HG03558 (cell line): Measurements from ENCODE around the gene KRT34.
"Not testable (repeated sequence)": the region's sequence is repeated elsewhere in the genome, so short reads cannot be mapped to it uniquely, and the experiment has no call there.

Source experiments
- ATAC-seq: cut with Tn5 transposase; IDR thresholded peaks from one replicate; pipeline ENCODE4 v1.9.1; 2021; ENCODE audit warnings: moderate number of reproducible peaks; ENCODE audit not compliant: unreplicated experiment; ENCODE audit errors: extremely low read depth

KRT34 gene

DNA sequence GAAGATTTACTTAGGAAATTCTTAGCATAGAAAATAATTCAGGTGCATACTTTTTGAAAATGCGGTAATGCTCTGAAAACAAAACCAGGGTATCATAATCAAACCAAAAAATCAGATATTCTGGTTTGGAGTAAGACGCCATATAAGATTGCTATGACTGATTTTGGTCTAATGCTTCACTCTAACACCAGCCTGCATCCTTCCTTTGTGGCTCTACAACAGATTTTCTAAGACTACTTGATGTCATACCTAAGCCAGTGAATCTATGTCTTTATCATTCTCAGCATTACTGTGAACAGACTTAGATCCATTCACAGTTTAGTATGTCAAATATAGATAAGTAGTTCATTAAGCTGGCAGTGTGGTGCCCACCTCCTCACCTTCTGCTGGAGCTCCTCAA lies 13.1 kb downstream of the KRT34 start:
- no peak for ATAC-seq

DNA sequence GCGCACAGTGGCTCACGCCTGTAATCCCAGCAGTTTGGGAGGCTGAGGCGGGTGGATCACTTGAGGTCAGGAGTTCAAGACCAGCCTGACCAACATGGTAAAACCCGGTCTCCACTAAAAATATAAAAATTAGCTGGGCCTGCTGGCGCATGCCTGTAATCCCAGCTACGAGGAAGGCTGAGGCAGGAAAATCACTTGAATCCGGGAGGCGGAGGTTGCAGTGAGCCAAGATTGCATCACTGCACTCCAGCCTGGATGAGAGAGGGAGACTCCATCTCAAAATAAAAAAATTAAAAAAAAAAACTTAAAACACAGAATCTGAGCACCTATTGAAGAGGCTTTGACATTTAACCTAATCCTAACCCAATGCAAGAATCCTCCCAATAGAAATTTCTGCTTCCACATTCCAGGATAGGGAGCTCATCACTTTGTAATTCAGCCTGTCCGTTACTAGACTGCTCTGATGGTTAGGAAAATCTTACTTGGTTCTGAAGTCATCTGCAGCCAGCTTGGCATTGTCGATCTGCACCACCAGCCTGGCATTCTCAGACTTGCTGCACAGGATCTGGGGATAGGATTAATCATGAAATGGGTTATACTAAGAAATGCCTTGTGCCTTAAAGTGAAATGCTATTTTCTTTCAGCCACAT lies 14.6 kb downstream of the KRT34 start:
- ATAC-seq = no peak

DNA sequence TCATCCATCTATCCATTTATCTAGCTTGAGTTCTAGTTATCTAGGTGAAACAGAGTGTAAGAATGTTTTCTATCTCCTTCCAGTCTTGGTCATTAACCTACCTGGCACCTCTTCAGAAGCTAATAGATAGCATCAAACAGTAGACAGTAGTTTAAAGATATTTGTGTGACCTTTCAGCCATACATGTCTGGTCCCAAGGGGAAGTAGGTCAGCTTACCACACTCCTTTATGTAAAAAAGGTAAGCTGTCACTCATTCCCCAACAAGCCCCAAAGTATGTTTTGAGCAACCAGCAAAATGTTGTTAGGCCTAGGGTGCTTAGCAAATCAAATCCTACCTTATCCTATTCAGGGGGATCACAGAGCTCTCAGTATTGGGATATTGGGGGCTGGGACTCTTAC lies 16.0 kb downstream of the KRT34 start:
- ATAC-seq = no peak

DNA sequence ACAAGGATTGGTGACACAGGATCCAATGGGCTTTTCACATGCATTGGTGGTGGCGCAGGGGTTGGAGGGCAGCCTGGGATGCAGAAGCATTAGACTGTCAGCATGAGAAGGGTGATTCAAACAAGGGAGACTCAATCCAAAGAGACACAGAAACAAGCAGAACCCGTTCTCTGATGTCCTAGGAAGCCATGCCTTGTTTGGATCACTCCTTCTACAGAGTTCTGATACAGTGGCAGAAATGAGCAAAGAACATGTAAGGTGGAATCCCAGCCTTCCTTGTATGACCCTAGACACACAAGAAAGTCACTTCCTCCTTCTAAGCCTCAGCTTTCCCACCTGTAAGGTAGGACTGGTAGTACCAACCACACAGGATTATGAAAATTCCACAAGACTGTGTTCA lies 18.2 kb downstream of the KRT34 start:
- no peak for ATAC-seq

DNA sequence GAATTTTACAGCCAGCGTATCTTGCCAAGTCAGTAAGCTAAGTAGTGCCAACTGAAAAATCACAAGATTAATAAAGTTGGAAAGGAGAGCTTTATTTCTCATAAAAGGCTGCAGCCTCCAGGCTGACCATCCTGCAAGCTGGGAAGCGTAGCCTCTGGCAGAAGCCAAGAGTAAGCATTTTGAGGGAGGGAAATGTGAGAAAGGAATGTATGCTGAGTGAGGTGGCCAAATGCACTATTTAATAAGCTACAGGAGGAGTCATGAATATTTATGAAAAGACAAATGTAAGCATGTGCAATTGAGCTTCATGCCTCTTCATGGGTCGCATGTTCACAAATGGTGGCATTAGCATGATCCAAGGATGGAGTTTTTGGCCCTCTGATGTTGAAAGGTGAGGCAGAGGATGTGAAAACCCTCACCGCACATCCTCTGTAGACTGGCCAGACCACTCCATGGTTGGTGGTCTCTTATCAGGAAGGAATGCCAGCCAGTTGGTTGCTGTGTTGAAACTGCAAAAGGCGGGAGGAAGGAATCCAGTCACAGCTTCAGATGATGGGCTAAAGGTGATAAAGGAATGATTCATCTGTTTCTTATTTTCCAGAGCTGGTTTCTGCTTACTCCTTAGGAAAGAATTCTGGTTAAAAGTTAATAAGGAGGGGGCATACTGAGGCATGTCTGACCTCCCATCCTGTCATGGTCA lies 21.7 kb downstream of the KRT34 start:
- ATAC-seq = no peak

DNA sequence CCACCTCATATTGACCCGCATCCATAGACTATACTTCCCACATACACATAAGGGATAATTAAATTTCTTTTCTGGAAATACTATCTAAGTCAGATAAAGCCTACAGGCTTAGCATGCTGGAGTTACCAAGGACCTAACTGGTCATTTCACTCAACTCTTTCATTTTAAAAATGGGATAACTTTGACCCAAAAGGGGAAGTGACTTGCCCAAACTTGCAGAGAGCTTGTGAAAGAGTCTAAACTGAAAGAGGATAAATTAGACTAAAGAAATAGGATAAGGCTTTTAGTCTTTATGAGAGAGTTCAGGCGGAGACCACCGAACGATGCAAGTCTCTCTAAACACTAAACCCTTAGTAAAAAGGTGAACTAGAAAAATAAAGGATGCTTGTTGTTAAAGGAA lies 27.6 kb downstream of the KRT34 start:
- ATAC-seq = no peak

DNA sequence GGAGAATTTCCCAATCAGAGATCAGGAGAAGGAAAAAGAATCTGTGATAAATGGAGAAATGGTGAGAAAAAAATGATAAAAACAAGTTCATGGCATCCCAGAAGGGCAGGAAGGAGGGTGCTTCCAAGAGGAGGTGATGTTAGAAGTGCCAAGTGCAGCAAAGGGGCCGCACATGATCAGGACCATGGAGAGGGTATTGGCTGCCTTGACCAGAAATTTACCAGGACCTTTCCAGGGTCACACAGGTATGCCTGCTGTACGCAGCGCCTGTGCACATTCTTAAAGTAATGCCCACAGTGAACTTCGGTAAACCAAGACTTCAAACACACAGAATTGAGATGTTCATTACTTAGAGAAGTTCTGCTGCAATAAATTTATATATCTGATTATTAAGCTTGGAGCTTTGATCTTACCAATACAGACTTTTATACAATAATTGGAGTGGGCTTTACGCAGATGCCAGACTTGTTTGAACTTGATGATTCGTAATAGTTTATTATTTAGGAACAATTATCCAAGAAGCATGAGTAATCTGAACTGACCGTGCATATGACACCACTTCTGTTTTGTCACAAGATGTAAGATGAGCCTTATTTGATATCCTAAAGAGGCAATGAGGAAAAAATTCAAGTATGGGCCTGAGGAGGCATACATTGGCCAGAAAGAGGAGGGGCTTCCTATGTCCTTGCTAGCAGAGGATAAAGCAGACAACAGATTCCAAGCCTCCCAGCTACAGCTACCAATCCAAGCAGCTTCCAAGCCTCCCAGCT lies 29.3 kb downstream of the KRT34 start:
- ATAC-seq = no peak

DNA sequence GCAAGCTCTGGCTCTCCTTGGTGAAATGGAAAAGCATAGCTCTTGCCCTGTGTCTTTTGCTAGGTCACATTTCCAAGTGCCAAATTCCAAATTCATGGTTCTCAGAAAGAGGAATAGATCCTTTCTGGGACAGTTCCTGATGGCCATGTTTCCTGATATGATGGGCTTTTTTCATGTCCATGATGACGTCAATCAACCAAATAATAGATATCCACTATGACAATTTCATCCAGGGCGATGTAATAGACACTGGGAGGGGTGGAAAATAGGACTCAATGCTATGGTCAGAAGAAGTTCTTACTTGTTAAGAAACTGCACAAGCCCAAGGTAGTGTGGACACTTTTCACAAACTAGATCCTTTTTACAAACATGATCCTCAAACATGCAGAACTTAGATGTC lies 30.9 kb downstream of the KRT34 start:
- ATAC-seq = no peak

DNA sequence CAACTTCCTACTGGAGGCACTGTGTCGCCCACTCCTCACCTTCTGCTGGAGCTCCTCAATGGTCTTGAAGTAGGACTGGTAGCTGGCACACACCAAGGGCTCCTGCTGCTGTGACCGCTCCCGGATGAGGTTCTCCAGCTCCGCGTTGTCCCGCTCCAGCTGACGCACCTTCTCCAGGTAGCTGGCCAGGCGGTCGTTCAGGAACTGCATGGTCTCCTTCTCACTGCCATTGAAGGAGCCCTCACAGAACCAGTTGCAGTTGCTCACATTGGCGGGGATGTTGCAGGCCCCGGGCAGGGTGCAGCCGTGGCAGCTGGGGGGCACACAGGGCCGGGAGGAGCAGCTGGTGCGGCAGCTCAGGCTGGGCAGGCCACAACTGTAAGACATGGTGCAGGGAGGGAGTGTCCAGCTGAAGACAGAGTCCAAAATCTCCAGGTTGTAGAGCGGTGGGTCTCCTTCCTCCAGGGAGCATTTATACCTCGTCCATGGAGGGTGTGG lies 31.7 kb downstream of the KRT34 start, which contains the start of gene KRT33A:
Gene KRT33A (minus strand): TSS at position 448 of the 498 bp plus-strand sequence. CDS start 61 bp downstream, at position 387.
- not testable (repeated sequence) for ATAC-seq

DNA sequence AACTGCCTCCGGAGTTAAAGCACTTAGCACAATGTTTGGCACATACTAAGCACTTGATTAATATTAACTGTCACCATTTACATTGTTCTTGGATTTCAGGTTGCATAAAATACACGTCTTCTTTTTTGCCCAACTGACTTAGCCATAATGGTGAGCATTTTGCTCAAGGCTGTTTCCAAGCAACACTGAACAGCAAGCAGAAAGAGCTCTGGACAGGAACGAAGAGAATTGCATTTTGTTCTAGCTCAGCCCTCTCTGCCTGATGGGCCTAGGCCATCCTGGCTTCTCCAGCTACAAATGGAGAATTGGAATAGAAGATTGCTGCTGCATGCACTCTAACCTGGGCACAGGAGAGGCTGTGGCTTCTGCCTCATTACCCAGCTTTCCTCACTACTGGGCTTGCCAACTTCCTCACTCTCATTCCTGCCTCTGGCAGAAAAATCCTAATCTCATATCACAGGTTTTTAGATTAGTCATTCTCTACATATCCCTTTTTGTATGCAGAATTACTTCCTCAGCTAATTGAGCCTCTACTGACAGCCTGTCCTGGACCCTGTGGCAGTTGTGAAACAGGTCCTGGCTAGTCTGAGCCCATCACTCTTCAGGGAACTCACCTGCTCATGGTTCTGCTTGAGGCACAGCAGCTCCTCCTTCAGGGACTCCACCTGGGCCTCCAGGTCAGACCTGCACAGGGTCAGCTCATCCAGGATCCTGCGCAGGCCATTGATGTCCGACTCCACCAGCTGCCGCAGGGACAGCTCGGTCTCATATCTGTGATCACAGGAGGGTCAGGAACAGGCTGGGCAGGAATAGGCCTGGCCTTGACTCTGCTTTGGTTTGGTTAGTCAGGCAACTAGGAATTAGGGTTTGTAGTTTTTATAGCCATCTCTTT lies 34.0 kb downstream of the KRT34 start:
- ATAC-seq = no peak

DNA sequence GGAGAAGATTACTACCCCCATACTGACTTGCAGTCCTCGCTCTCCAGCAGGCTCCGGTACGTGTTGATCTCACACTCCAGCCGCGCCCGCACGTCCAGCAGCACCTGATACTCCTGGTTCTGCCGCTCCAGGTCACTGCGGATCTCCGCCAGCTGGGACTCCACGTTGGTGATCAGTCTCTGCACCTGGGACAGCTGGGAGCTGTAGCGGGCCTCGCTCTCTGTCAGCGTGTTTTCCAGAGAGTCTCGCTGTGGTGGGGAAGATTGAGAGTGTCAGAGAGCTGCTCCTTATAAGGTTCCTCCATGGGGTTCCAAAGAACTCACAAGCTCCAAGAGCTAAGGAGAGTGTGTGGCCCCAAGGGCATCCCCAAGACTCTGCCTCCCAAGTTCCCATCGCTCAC lies 35.7 kb downstream of the KRT34 start:
- not testable (repeated sequence) for ATAC-seq

DNA sequence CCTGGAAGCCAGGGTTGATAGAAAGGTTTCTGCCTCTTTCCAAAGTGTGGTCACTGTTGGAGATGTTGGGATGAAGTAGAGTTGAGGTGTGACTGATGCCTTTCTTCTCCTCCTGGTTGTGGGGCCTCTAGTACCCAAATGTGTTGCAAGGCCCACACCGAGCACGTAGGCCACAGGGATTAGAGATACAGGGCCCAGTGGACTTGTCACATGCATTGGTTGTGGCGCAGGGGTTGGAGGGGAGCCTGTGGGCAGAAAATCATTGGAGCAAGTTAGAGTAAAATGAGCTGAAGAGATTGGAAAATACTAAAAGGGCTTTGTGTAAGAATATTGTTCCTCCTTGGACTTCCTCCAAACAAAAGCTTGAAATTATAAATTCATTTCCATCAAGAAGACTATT lies 36.1 kb downstream of the KRT34 start:
- ATAC-seq = no peak

DNA sequence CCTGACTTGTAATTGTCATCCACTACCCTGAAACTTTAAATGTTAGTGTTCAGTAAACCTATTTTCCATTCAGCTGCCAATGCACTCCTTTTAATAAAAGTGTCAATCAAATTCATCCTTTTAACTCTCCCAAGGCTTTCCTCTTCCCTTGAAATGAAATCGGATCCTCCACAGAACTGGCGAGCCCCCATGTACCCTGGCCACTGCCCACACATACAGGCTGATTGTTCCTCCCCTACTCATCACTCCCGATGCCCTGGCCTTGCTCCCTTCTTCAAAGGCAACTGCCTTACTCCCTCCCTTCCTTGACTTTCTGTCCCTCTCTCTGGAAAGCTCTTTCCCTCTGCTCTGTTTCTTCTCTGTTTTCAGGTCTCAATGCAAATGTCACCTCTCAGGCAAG lies 39.1 kb downstream of the KRT34 start:
- no peak for ATAC-seq

DNA sequence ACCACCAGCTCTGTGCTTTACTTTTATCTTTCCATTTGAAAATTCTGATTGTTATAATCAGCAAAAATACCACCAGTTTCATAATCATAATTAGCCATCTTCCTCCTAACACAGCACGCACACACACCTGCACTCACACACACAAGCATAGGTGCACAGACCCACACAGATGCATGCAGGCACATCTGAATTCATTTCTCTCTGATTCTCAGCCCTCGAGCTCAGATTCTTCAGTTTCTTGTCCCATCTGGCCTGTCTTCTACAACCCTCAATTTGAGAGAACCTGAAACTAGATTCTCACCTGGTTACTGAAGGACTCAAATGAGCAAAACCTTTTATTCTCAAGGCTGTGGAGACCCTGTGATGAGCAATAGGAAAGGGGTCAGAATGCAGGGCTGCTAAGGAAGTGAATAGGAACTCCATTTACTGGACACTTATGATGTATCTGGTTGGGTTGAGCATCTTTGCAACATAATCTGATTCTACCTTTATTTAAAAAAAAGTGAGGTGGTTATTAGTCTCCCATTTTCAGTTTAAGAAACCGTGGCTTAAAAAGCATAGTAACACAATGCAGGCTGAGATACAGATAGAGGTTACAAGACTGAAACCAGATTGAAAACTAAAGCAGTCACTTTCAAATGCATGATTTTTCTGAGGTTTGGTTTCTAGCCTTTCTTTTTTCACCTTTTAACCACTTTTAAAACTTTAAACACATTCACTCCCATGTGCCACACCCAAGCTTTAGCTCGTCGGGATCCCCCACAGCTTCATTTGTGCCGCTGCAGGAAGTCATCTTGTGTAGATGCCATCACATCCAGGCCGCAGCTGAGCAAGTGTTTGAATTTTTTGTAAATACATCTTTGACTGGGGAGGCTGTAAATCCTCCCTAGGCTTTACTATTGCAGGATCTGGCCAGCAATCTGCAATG lies 40.9 kb downstream of the KRT34 start:
- ATAC-seq = no peak

DNA sequence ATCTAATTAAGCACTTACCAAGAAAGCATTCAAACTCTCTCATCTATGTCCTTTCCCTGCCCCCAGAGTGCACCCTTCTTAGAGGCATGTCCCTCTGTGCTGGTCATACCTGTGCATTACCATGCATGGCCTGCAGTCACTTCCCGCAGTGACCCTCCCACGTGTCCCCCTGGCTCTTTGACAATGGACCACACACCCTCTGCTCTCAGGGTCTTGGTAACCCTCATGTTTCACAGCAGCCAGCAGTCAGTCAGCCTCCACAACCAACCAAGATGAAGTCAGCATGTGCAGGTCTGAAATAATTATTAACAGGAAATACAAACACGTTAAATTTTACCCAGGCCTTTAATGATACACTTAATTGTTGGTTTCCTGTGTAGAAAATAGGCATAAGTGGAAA lies 41.6 kb downstream of the KRT34 start:
- no peak for ATAC-seq

DNA sequence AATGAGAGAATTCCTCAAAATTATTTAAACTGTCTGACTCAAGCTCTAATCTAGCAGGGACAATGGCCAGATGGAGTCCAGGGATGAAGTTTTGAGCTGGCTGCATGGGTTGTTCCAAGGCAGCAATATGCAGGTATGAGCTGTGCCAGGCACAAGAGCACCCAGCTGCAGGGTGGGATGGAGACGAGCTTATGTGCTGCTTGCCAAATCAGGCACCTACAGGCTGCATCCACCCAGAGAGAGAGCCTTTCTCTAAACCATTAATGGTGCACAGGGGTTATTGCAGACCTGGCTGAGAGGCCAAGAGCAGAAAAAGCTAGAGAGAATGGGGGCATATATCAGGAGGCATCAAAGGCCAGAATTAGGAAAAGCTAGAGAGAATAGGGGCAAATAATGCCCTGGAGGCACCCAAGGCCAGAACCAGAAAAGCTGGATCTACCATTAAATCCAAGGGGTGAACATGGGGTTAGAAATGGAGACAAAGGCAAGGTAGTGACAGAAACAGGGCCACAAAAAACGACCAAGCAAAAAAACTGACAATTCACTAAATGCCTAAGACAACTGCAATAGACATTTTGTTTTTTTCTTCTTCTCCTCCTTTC lies 42.4 kb downstream of the KRT34 start:
- ATAC-seq = no peak

DNA sequence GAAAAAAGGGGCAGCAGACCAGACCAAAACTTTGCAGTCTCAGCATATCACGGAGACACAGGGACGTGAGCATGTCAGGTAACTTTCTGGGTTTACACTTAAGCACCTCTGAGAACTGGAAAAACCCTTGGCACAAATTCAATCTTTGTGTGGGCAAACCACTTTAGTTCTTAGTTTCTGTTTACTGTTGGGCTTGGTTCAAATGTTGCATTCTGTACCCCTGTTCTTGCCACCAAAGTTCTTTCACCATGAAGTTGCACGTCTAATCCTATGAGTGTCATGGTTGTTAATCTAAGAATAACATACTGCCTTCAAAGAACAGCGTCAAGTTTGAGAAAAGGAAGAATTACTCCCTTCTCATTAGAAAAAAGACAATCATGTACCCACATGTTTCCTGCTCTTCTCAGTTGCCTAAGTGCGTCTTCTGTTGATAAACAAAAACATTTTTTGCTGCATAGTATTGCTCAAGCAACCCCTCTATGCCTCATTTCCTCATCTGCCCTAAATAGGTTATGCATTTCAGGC lies 43.1 kb downstream of the KRT34 start:
- no peak for ATAC-seq

DNA sequence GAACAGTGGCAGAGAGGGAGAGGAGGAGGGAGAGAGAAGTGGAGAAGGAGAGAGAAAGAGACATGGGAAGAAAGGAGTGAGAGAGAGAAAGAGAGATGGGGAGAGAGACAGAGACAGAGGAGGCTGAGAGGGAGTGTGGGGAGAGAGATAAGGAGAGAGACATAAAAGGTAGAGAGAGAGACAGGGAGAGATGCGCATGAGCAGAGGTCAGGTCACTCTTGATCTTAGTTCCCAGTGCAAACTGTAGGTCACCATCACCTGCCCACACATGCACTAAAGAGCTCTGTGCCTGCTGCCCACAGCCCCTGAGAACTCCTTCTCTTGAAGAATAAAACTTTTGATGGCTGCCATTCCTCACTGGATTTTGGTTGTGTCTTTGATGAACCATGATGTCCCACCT lies 46.4 kb downstream of the KRT34 start:
- ATAC-seq = no peak
